RWPE1 (cell line): ENCODE data around the gene RAB10.

Experiments
- CTCF ChIA-PET: fragments of 350-600 bp; sonication (Branson Sonifier 250); formaldehyde crosslinking; extraction: SDS; loops from one replicate; lab custom pipeline; 2021; lab: Yijun Ruan, JAX
- POLR2A ChIA-PET: fragments of 400-600 bp; formaldehyde crosslinking; extraction: SDS; loops from one replicate; lab custom pipeline; 2020; ENCODE audit warnings: antibody characterized with exemption; ENCODE audit not compliant: low non-redundant PET; lab: Yijun Ruan, JAX
- DNase-seq: peaks from one replicate; pipeline ENCODE4 v3.0.0; 2012; ENCODE audit warnings: low spot score
- H3K27ac ChIP-seq: fragments of 450-650 bp; 2 replicates; pipeline ENCODE4 v1.5.1; 2017
- TF ChIP-seq, protein P1 (sequence below): fragments of 450-650 bp; conservative IDR thresholded peaks from 2 replicates; pipeline ENCODE4 v1.5.1; 2017; ENCODE audit warnings: low read depth, mild to moderate bottlenecking

The RAB10 gene

DNA sequence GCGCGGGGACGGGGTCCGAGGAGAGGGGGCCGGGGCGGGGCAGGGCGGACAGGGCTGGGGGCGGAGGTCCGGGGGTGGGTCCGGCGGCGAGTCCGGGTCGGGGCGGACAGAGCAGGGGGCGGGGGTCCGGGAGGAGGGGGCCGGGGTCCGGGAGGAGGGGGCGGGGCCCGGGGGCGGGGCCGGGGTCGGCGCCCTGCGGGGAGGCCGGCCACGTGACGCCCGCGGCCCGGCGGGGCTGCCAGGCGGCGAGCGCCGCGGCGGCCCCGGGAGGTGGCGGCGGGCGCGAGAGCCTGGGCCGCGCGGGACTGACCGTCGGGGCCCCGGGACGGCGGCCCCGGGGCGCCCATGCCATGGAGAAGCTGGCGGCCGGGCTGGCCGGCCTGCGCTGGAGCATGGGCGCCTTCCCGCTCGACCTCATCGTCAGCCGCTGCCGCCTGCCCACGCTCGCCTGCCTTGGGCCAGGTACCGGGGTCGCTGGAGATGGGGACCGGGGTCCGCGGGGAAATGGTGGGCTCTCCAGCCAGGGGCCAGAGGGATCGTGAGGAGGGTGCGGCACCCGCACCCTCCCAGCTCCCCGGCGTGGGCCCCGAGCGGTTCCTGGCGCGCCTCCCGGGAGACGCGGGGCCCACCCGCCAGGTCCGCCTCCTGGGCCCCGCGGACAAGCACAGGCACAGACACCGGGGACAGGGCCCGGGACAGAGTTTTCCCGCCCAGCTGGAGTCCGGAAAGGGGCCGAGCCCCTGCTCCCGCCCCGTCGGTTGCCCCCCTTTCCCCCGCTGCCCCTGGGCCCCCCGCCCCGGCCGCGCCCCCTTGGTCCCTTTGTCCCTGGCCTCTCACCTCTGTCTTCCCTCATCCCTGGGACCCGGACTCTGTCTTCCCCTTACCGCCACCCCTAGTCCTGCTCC lies 139.2 kb downstream of the RAB10 start, which contains the start of gene GAREM2:
Gene GAREM2, plus strand, starts transcription at position 218 of the 905 bp plus-strand sequence. Its CDS starts 133 bp downstream, at position 351.
- ChIA-PET CTCF (interaction anchor here (1.4 kb wide), 1 partner anchor 11 kb away, joined by 5 read pairs; no protein-coding TSS in a partner anchor), POLR2A (no interaction called here)
- TF ChIP-seq, protein P1, sequence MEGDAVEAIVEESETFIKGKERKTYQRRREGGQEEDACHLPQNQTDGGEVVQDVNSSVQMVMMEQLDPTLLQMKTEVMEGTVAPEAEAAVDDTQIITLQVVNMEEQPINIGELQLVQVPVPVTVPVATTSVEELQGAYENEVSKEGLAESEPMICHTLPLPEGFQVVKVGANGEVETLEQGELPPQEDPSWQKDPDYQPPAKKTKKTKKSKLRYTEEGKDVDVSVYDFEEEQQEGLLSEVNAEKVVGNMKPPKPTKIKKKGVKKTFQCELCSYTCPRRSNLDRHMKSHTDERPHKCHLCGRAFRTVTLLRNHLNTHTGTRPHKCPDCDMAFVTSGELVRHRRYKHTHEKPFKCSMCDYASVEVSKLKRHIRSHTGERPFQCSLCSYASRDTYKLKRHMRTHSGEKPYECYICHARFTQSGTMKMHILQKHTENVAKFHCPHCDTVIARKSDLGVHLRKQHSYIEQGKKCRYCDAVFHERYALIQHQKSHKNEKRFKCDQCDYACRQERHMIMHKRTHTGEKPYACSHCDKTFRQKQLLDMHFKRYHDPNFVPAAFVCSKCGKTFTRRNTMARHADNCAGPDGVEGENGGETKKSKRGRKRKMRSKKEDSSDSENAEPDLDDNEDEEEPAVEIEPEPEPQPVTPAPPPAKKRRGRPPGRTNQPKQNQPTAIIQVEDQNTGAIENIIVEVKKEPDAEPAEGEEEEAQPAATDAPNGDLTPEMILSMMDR: no peak
- DNase-seq: no peak
- H3K27ac ChIP-seq: no peak within 1 kb of the TSS

DNA sequence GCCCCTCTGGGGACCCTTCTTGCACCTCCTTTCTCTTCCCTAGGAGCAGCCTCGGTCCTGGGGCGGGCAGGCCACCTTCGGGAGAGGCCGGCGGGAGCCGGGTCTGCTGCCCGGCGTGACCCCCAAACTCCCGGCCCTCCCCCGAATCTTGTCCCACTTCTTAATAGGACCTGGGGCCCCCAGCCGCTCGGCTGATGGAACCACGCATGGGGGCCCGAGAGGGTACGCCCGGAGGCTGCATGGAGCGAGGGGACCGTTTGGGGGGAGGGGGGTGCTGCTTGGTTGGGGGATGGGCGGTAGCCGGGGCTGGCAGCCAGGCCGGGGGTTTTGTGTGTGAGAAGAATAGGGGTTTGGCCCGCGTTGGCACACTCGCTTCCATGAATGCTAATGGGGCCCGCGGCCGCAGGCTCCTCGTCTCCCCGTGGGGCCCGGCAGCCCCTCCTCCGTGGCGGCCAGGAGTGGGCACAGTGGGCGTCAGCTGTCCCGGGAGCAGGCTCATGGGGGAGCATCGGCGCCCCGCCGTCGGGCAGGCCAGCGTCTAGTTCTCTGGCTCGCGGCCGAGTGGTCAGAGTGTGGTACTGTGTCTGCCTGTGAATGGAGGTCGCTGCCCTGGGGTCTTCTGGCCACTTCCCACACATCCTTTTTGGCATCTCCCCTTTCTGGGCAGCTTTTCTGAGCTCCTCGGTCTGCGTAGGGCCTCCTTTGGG lies 140.0 kb downstream of the RAB10 start:
- TF ChIP-seq, protein P1: no peak
- ChIA-PET CTCF (interaction anchor here (1.4 to 2.2 kb wide), 2 partner anchors 10 to 11 kb away, joined by 5 to 12 read pairs; no protein-coding TSS in a partner anchor), POLR2A (no interaction called here)
- H3K27ac ChIP-seq: no peak overlapping the region
- DNase-seq: no peak

GRCh38 chr2:26174691-26175465 lies 141.0 kb downstream of the RAB10 start:
- CTCF ChIA-PET: interaction anchor here (2.2 kb wide), 1 partner anchor 10 kb away, joined by 12 read pairs; no protein-coding TSS in a partner anchor
- TF ChIP-seq, protein P1: no peak
- H3K27ac ChIP-seq: no peak overlapping the region
- DNase-seq: no peak
- POLR2A ChIA-PET: no interaction called here

DNA sequence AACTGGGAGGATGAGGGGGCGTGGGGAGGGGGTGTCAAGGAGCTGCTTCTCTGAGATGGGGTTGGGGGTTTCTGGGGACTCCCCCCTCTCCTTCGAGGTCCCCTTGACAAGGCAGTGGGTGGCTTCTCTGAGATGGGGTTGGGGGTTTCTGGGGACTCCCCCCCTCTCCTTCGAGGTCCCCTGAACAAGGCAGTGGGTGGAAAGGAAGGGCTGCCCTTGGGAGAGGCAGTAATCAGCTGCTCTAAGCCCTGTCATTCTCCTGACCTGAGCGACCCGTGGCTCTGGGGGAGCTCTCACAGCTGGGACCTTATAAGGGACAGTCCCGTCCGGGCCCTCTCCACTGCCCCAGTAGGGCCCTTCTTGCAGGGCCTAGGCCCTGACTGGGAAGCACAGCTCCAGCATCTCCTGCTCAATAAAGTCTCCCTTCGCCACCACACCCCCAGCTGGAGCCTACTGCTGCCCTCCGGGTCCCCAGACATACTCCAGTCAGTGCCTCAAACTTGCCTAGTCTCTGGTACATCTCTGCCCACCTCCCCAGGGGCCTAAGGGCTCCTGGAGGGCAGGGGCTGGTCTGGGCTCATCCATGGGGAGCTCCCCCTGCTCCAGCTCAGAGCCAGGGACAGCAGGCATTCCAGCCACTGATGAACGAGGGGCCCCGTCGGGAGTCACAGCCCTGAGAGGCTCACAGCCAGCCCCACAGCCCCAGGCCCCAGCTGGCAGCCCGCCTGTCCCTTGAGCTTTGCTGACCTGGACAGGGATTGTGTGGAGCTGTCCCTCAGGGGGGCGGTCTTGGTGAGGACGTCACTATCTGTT lies 141.8 kb downstream of the RAB10 start:
- ChIA-PET POLR2A (no interaction called here), CTCF (interaction anchor here (0.7 to 2.2 kb wide), 2 partner anchors 9 to 813 kb away, joined by 5 to 12 read pairs; no protein-coding TSS in a partner anchor)
- TF ChIP-seq, protein P1: no peak
- H3K27ac ChIP-seq: no peak overlapping the region
- DNase-seq: no peak

DNA sequence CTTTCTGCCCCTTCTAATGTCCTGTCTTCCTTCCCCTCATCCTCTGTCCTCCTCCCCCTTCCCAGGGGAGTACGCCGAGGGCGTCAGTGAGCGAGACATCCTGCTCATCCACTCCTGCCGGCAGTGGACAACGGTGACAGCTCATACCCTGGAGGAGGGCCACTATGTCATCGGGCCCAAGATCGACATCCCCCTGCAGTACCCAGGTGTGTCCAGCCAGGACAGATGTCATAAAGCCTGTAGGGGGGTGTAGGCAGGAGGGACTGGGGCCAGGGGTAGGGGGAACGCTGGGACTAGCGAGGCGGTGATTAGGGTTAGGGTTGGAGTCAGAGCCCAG lies 142.4 kb downstream of the RAB10 start:
- ChIA-PET CTCF (interaction anchor here (0.7 to 2.2 kb wide), 2 partner anchors 9 to 814 kb away, joined by 5 to 12 read pairs; no protein-coding TSS in a partner anchor), POLR2A (no interaction called here)
- TF ChIP-seq, protein P1: no peak
- H3K27ac ChIP-seq: no peak overlapping the region
- DNase-seq: no peak
